ENCODE measurements around the gene DEFB132. TPM values are rescaled to one million over a fixed set of nuclear protein-coding genes. Genes with fewer than 3 reads are reported as not detected.

Gene DEFB132
- total and polyA plus RNA-seq, 2 of the 13 experiments (the other 11 are each of a cell fraction or from before 2014, with no cell fraction given) = not detected

DNA sequence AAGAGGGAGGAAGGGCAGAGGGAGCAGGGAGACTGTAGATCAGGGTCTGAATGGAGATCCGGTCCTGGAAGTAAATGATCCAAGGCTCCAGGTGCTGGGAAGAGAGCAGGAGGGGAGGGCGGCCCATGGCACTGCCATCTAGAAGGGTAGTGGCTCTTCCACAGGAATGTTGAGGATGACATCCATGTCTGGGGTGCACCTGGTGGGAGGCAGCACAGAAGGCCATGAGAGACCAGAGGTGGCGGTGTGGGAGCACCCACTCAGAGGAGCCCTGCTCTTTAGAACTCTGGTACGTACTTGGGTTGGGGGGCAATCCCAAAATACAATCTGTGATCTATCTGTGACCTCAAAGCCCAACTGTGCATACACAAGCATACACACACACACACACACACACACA is 13.5 kb downstream of the DEFB132 start:
- 94% methylated on average over 2 of the region's 4 CpGs for WGBS (ENCODE audit: low lambda C conversion rate)
- in situ Hi-C loops (cut with HindIII; ENCODE audit: extremely low pct_ligation_motif_present, low pct_unique_long_range_greater_than_20kb) (no loop called here), intact Hi-C loops (cut with micrococcal nuclease; ENCODE audit: unreplicated experiment) (no loop called here)
- BruUV-seq (replicated peaks) = no TSS peak
- Histone ChIP-seq H3K4me3 (replicated peaks in 1 of 3; ENCODE audit: insufficient read depth in 1 of 3, low read depth in 2 of 3, low read length in 3 of 3) (no peak overlapping the region), H3K79me2 (ENCODE audit: insufficient read depth, low read length) (no peaks in the 10 kb centered on the region), H3K4me1 (ENCODE audit: insufficient read depth, low read length) (peaks cover 8% of the 10 kb centered on the region), H3K36me3 (replicated peaks in 1 of 2; ENCODE audit: control insufficient read depth in 1 of 2, insufficient read depth in 2 of 2, low read length in 2 of 2) (peaks cover 6 to 12% of the 10 kb centered on the region in 2 experiments), H4K20me1 (ENCODE audit: insufficient read depth, low read length) (no peaks in the 10 kb centered on the region), H2AFZ (ENCODE audit: low read length) (no peak overlapping the region), H3K27ac (ENCODE audit: extremely low read length, insufficient read depth, low read length) (no peak overlapping the region), H3K27me3 (ENCODE audit: control insufficient read depth in 1 of 2, insufficient read depth in 2 of 2, low read length in 2 of 2) (peaks cover 3 to 12% of the 10 kb centered on the region in 2 experiments; a peak in 4 of 5 replicates), H3K9me3 (ENCODE audit: low read length) (no peaks in the 10 kb centered on the region), H3K4me2 (ENCODE audit: low read depth, low read length) (no peak overlapping the region), H3K9ac (ENCODE audit: insufficient read depth, low read depth, low read length) (no peak overlapping the region)
- FAIRE-seq (no peak), ATAC-seq (no peak), DNase-seq (ENCODE audit: low spot score) (no peak)
- TF ChIP-seq, protein P1, sequence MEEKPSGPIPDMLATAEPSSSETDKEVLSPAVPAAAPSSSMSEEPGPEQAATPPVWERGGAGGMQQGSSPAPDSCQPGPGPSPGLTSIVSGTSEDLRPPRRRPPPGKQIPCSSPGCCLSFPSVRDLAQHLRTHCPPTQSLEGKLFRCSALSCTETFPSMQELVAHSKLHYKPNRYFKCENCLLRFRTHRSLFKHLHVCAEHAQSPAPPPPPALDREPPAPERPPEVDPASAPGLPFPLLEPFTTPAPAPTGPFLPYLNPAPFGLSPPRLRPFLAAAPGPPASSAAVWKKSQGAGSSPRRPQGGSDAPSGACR (CRISPR knock-in tag; IDR thresholded peaks at IDR 0.05) = no peak
- TF ChIP-seq ZNF296 (CRISPR knock-in tag; conservative IDR thresholded peaks at IDR 0.05) = 0 out of 2 replicates have a peak, but pooled peaks have one; percentile 37
- ChIA-PET POLR2A (interaction anchor here (1.6 kb wide), 1 partner anchor 77 kb away, joined by 4 read pairs; no protein-coding TSS in a partner anchor), CTCF (ENCODE audit: low intra/inter-chr PET ratio, low total read pairs) (no interaction called here)

DNA sequence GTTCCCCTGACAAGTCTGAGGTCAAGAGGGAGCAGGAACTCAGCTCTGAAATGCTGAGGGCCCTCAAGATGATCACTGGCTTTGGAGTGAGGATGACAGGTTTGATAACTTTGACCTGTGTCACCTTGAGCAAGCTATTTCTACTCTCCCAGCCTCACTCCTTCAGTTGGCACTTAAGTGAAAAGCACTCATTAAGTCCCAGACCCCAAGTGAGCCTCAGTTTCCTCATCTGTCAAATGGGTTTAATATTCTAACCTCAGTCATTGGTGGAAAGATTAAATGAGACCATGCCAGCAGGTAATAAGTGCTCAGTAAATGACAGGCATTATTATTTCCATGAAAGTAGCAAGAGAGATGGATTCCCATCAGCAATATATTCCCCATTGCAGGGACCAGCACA is 14.0 kb downstream of the DEFB132 start:
- H3K9me3 ChIP-seq (ENCODE audit: low read length) = no peaks in the 10 kb centered on the region
- no TSS peak for BruUV-seq (replicated peaks)
- peak; percentile 36 for FAIRE-seq
- CTCF ChIA-PET (ENCODE audit: low intra/inter-chr PET ratio, low total read pairs) = no interaction called here
- peaks cover 3% of the 10 kb centered on the region for H3K4me1 ChIP-seq (ENCODE audit: insufficient read depth, low read length)
- ATAC-seq = no peak
- in situ Hi-C loops (cut with HindIII; ENCODE audit: extremely low pct_ligation_motif_present, low pct_unique_long_range_greater_than_20kb) (no loop called here), intact Hi-C loops (cut with micrococcal nuclease; ENCODE audit: unreplicated experiment) (no loop called here)
- H4K20me1 ChIP-seq (ENCODE audit: insufficient read depth, low read length) = no peaks in the 10 kb centered on the region
- H3K4me3 ChIP-seq (replicated peaks in 1 of 3; ENCODE audit: insufficient read depth in 1 of 3, low read depth in 2 of 3, low read length in 3 of 3) = no peak overlapping the region
- H2AFZ ChIP-seq (ENCODE audit: low read length) = no peak overlapping the region
- DNase-seq (ENCODE audit: low spot score) = no peak
- H3K27ac ChIP-seq (ENCODE audit: extremely low read length, insufficient read depth, low read length) = no peak overlapping the region
- no peaks in the 10 kb centered on the region for H3K79me2 ChIP-seq (ENCODE audit: insufficient read depth, low read length)
- no peak overlapping the region for H3K9ac ChIP-seq (ENCODE audit: insufficient read depth, low read depth, low read length)
- H3K4me2 ChIP-seq (ENCODE audit: low read depth, low read length) = no peak overlapping the region
- POLR2A ChIA-PET = interaction anchor here (0.7 kb wide), 1 partner anchor 76 kb away, joined by 3 read pairs; the partner anchor contains the start of gene NRSN2
- H3K27me3 ChIP-seq (ENCODE audit: control insufficient read depth in 1 of 2, insufficient read depth in 2 of 2, low read length in 2 of 2) = peaks cover 3 to 9% of the 10 kb centered on the region in 2 experiments; a peak in 3 of 5 replicates
- H3K36me3 ChIP-seq (replicated peaks in 1 of 2; ENCODE audit: control insufficient read depth in 1 of 2, insufficient read depth in 2 of 2, low read length in 2 of 2) = peaks cover 10 to 16% of the 10 kb centered on the region in 2 experiments
- TF ChIP-seq FOXA1 (IDR thresholded peaks at IDR 0.05) = no peak
- no peak for TF ChIP-seq FOXA1 (CRISPR knock-in tag; IDR thresholded peaks at IDR 0.05)
- no peak for TF ChIP-seq ZNF431 (CRISPR knock-in tag; IDR thresholded peaks at IDR 0.05; ENCODE audit: borderline replicate concordance, low read depth)
- peak; percentile 25 for TF ChIP-seq MED8 (CRISPR knock-in tag; IDR thresholded peaks at IDR 0.05; ENCODE audit: insufficient replicate concordance)
- no peak for TF ChIP-seq ZNF18 (CRISPR knock-in tag; IDR thresholded peaks at IDR 0.05; ENCODE audit: insufficient replicate concordance)
- TF ChIP-seq RNF2 (conservative IDR thresholded peaks at IDR 0.05; ENCODE audit: low read depth) = no peak
- TF ChIP-seq TCF7L2 (IDR thresholded peaks at IDR 0.05; ENCODE audit: low read depth, low read length) = no peak
- no peak for TF ChIP-seq RORA (CRISPR knock-in tag; IDR thresholded peaks at IDR 0.05)
- TF ChIP-seq MAFG (CRISPR knock-in tag; IDR thresholded peaks at IDR 0.05) = no peak
- TF ChIP-seq, protein P2, sequence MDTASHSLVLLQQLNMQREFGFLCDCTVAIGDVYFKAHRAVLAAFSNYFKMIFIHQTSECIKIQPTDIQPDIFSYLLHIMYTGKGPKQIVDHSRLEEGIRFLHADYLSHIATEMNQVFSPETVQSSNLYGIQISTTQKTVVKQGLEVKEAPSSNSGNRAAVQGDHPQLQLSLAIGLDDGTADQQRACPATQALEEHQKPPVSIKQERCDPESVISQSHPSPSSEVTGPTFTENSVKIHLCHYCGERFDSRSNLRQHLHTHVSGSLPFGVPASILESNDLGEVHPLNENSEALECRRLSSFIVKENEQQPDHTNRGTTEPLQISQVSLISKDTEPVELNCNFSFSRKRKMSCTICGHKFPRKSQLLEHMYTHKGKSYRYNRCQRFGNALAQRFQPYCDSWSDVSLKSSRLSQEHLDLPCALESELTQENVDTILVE (CRISPR knock-in tag; IDR thresholded peaks at IDR 0.05) = no peak
- no peak for TF ChIP-seq ZNF605 (CRISPR knock-in tag; IDR thresholded peaks at IDR 0.05)

Data from HepG2 (cell line).